VCaP (cell line): ENCODE results near the gene MPPED1.

ENCODE experiments used
- H3K27ac ChIP-seq: fragments of 450-650 bp; 2 replicates; pipeline ENCODE4 v1.5.1; 2017
- TF ChIP-seq, protein P1 (sequence below): fragments of 450-650 bp; conservative IDR thresholded peaks from 2 replicates; pipeline ENCODE4 v1.5.1; 2017; ENCODE audit warnings: mild to moderate bottlenecking, moderate library complexity

Gene MPPED1

GRCh38 chr22:43399338-43399979 is 12.4 kb upstream of the MPPED1 start:
- TF ChIP-seq, protein P1, sequence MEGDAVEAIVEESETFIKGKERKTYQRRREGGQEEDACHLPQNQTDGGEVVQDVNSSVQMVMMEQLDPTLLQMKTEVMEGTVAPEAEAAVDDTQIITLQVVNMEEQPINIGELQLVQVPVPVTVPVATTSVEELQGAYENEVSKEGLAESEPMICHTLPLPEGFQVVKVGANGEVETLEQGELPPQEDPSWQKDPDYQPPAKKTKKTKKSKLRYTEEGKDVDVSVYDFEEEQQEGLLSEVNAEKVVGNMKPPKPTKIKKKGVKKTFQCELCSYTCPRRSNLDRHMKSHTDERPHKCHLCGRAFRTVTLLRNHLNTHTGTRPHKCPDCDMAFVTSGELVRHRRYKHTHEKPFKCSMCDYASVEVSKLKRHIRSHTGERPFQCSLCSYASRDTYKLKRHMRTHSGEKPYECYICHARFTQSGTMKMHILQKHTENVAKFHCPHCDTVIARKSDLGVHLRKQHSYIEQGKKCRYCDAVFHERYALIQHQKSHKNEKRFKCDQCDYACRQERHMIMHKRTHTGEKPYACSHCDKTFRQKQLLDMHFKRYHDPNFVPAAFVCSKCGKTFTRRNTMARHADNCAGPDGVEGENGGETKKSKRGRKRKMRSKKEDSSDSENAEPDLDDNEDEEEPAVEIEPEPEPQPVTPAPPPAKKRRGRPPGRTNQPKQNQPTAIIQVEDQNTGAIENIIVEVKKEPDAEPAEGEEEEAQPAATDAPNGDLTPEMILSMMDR, result no peak
- no peak overlapping the region for H3K27ac ChIP-seq

DNA sequence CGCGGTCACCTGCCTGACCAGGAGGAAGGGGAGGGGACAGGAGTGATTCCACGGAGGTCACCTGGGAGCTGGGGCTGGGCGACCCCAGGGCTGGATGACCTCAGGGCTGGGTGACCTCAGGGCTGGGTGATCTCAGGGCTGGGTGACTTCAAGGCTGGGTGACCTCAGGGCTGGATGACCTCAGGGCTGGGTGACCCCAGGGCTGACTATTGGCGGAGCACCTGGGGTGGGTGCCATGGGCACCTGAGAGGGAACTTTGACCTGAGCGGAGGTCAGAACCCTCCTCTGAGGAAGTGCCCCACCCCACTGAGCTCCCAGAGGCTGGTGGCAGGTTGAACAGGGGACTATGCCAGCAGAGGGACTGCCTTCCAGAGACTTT is 11.8 kb upstream of the MPPED1 start:
- H3K27ac ChIP-seq, result no peak overlapping the region
- TF ChIP-seq, protein P1, result no peak

DNA sequence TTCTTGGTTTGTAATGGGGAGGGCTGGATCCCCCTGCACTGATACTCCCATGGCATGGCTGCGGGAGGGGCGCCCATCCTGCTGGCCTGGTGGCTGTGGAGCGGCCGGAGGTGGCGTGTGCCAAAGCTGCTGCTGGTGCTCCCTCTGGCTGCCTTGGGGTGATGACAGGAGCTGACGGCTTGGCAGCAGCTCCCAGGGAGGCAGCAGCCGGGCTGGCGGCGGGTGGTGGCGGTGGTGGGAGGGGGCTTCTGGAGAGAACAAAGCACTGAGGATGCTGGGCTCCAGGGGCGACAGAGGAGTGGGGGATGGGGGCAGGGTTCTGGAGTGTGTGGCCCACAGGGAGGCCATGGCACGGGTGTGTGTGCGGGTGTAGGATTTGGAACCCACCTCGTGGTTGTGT is 11.4 kb upstream of the MPPED1 start:
- no peak overlapping the region for H3K27ac ChIP-seq
- TF ChIP-seq, protein P1, result no peak

DNA sequence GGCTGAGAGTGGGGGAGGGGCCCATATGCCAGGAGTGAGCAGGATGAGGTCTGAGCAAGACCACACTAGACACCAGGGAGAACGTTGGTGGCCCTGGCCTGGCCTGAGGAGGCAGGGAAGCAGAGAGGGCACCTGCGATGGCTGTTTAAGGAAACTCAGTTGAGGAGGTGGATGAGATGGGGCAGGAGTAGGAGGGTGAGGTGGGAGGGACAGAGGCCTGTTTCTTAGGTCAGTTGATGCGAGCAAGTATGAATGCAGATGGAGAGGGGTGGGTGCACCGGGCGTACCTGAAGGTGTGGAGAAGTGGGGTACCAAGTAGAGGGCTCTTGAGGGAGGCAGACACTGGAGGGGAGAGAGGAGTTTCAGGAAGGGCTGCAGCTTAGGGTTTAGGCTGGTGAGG is 10.6 kb upstream of the MPPED1 start:
- TF ChIP-seq, protein P1, result no peak
- H3K27ac ChIP-seq, result no peak overlapping the region

DNA sequence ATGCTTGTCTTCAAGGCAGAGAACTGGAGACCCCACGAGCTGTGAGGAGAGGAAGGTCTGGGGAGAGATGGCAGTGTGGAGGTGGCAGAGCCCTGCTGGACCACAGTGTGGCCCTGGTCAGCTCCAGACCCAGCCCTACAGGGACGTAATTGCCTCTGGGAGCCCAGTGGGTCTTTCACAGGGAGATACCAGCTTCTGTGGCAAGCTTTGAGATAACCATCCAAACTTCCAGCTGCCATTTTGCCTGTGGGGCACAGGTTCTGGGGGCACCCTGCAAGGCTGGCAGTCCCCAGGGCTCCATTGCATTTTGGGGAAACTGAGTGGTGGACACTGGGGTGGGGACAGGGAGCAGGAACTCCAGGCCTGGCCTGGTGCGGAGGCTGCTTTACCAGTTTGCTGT is 10.2 kb upstream of the MPPED1 start:
- TF ChIP-seq, protein P1, result no peak
- no peak overlapping the region for H3K27ac ChIP-seq

DNA sequence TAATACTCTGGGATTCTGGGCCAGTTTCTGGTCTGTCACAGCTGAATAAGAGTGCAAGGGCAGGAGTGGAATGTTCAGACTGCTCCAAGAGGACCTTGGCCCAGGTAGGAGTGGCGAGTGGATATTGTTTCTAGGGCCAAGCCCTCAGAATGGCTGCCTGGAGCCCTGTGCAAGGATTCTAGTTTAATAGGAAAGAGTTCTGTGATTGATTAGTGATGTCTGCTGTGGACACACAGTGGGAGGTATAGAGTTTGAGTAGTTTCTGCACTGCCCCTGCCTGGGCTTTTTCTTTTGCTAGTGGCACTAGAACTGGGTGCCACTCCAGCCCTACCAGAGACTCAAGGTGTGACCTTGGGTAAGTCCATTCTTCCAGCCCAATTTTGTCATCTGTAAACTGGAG is 9.7 kb upstream of the MPPED1 start:
- TF ChIP-seq, protein P1, result no peak
- no peak overlapping the region for H3K27ac ChIP-seq

DNA sequence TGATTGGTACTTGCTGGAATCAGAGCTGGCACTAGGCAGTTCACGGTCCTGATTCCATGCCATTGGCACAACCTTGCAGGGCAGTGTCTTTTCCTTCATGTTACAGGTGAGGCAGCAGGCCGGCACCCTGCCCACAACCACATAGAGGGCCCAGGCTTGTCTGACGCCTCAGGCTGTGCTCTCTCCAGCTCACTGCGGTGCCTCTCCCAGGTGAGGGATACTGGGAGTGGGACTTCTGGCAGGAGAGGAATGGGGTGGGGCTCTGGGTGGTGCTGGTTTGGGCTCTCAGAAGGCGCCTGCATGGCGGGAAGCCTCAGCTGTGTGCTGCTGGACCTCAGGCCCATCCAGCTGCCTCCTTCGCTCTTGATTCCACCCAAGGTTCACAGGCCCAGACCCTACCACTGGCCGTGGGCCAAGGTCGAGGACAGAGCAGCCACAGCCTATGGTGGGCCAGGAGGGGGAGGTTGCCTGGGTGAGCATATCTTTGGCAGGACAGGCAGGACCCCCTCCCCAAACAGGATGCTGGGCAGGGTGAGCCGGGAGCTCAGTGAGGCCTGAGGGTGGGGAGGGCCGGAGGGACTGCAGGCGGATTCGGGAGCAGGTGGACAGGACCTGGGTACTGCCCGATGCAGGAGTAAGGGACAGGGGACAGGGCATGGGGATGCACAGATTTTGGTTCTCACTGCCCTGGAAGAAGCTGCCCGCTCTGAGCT is 7.0 kb upstream of the MPPED1 start:
- no peak overlapping the region for H3K27ac ChIP-seq
- TF ChIP-seq, protein P1, result no peak
